Thymus (tissue), 11 donors: ENCODE measurements around the gene MED29. TPM values are rescaled to one million over a fixed set of nuclear protein-coding genes. Genes with fewer than 3 reads are reported as not detected.

Experiments used
- DNase-seq, 9 donors: peaks; one replicate each; pipeline ENCODE4 v3.0.0-alpha.2; 2013; ENCODE audit warnings: low spot score in 9 of 9, low read depth in 6 of 9, missing footprints in 1 of 9
- H3K27ac ChIP-seq, 2 donors: one replicate each; pipeline ENCODE4 v1.5.1; 2013; ENCODE audit warnings: control low read depth in 1 of 2, low read depth in 1 of 2, low read length in 1 of 2, mild to moderate bottlenecking in 1 of 2, moderate library complexity in 1 of 2
- H3K27me3 ChIP-seq, 2 donors: one replicate each; pipeline ENCODE4 v1.5.1; 2013; ENCODE audit warnings: low read length in 1 of 2; ENCODE audit not compliant: control insufficient read depth in 2 of 2, insufficient read depth in 1 of 2
- H3K36me3 ChIP-seq, 2 donors: one replicate each; pipeline ENCODE4 v1.5.1; 2013; ENCODE audit warnings: low read length in 1 of 2, mild to moderate bottlenecking in 1 of 2, moderate library complexity in 1 of 2; ENCODE audit not compliant: control insufficient read depth in 2 of 2, insufficient read depth in 2 of 2
- H3K4me1 ChIP-seq, 2 donors: one replicate each; pipeline ENCODE4 v1.5.1; 2013; ENCODE audit warnings: low read length in 2 of 2; ENCODE audit not compliant: control insufficient read depth in 2 of 2, insufficient read depth in 2 of 2
- H3K4me3 ChIP-seq, 2 donors: one replicate each; pipeline ENCODE4 v1.5.1; 2013; ENCODE audit warnings: low read length in 2 of 2, control low read depth in 1 of 2, mild to moderate bottlenecking in 1 of 2
- H3K9me3 ChIP-seq, 2 donors: one replicate each; pipeline ENCODE4 v1.5.1; 2013; ENCODE audit warnings: low read length in 1 of 2, mild to moderate bottlenecking in 1 of 2; ENCODE audit not compliant: control insufficient read depth in 2 of 2, insufficient read depth in 1 of 2
- WGBS: extraction: QIAGEN DNeasy Blood & Tissue Kit; methylation state at CpG from one replicate; pipeline ENCODE4 v1.1.7; 2013; 5-methylcytosine and 5-hydroxymethylcytosine counted together
- polyA plus RNA-seq: library from polyadenylated mRNA; stranded (reverse); fragments of 200-250 nt; gene quantifications from one replicate; pipeline ENCODE4 v1.2.3, GENCODE V29; 2013
- total RNA-seq: library from RNA; stranded (reverse); fragments of 120-200 nt; gene quantifications from one replicate; pipeline ENCODE4 v1.2.4, GENCODE V29; 2013
- donor health status: healthy.

The MED29 gene
- total and polyA plus RNA-seq, 2 donors, result 15.8 to 27.8 TPM

- no peaks in the 10 kb centered on the region for H3K9me3 ChIP-seq
- peak within 1 kb of the TSS; percentile 86 to 94 for H3K27ac ChIP-seq
- peaks cover 26 to 34% of the 10 kb centered on the region in 2 donors for H3K36me3 ChIP-seq
- peak within 1 kb of the TSS; percentile 76 to 86 for H3K4me3 ChIP-seq
- peak; percentile 83 to 98 (median 95) for DNase-seq
- H3K27me3 ChIP-seq, result peaks cover 0 to 6% of the 10 kb centered on the region in 2 donors
- H3K4me1 ChIP-seq, result peaks cover 11 to 26% of the 10 kb centered on the region in 2 donors
- under 1% methylated on average over 61 of the region's 61 CpGs for WGBS
Observed at GRCh38 chr19:39435499-39436349, 44.5 kb downstream of the MED29 start, which contains the start of gene RPS16. TSS of gene RPS16 (minus strand) at chr19:39435949. CDS start at chr19:39435895, 54 bp downstream.

- Histone ChIP-seq H3K4me1 (peaks cover 11 to 22% of the 10 kb centered on the region in 2 donors), H3K27me3 (peaks cover 0 to 6% of the 10 kb centered on the region in 2 donors), H3K9me3 (no peaks in the 10 kb centered on the region), H3K36me3 (peaks cover 26 to 32% of the 10 kb centered on the region in 2 donors), H3K4me3 (peak overlapping the region; percentile 76 to 86), H3K27ac (peak overlapping the region; percentile 86 to 94)
- DNase-seq, result no peak
- WGBS, result 6% methylated on average over 2 of the region's 2 CpGs
Observed at GRCh38 chr19:39436350-39436716, 45.2 kb downstream of the MED29 start.

- 97% methylated on average over 9 of the region's 9 CpGs for WGBS
- no peak overlapping the region for H3K4me3 ChIP-seq
- H3K4me1 ChIP-seq, result peaks cover 11 to 22% of the 10 kb centered on the region in 2 donors
Observed at GRCh38 chr19:39438270-39438934, 47.2 kb downstream of the MED29 start.

GRCh38 chr19:39444598-39445195, 53.5 kb downstream of the MED29 start:
- DNase-seq, result peak in 1 of 9 donors; percentile 20
- Histone ChIP-seq H3K27me3 (no peaks in the 10 kb centered on the region), H3K36me3 (peaks cover 3 to 4% of the 10 kb centered on the region in 2 donors), H3K9me3 (no peaks in the 10 kb centered on the region), H3K4me3 (peak overlapping the region; percentile 79 to 87), H3K4me1 (peaks cover 18 to 21% of the 10 kb centered on the region in 2 donors), H3K27ac (peak overlapping the region; percentile 96 to 99)
- WGBS, result 7% methylated on average over 17 of the region's 17 CpGs

More at GRCh38 chr19:39438270-39438934, 47.2 kb downstream of the MED29 start:
- Histone ChIP-seq H3K9me3 (no peaks in the 10 kb centered on the region), H3K27me3 (peaks cover 0 to 6% of the 10 kb centered on the region in 2 donors), H3K36me3 (peaks cover 10 to 15% of the 10 kb centered on the region in 2 donors), H3K27ac (no peak overlapping the region)
- no peak for DNase-seq

- WGBS, result under 1% methylated on average over 68 of the region's 68 CpGs
- peak within 1 kb of the TSS; percentile 79 to 87 for H3K4me3 ChIP-seq
- H3K27ac ChIP-seq, result peak within 1 kb of the TSS; percentile 96 to 99
- H3K9me3 ChIP-seq, result no peaks in the 10 kb centered on the region
- H3K36me3 ChIP-seq, result peaks cover 3 to 4% of the 10 kb centered on the region in 2 donors
- no peaks in the 10 kb centered on the region for H3K27me3 ChIP-seq
- peaks cover 18 to 21% of the 10 kb centered on the region in 2 donors for H3K4me1 ChIP-seq
- DNase-seq, result peak; percentile 94 to 99 (median 97)
Observed at GRCh38 chr19:39445196-39446111, 54.3 kb downstream of the MED29 start, which contains the start of gene SUPT5H. TSS of gene SUPT5H (plus strand) at chr19:39445582. CDS start at chr19:39445891, 309 bp downstream.

- Histone ChIP-seq H3K4me1 (peaks cover 18 to 21% of the 10 kb centered on the region in 2 donors), H3K4me3 (peak overlapping the region; percentile 79 to 87), H3K27ac (no peak overlapping the region), H3K27me3 (no peaks in the 10 kb centered on the region), H3K36me3 (peaks cover 6 to 8% of the 10 kb centered on the region in 2 donors), H3K9me3 (no peaks in the 10 kb centered on the region)
- WGBS, result 92% methylated on average over 16 of the region's 16 CpGs
- DNase-seq, result no peak
Observed at GRCh38 chr19:39446365-39447084, 55.3 kb downstream of the MED29 start.

- H3K27me3 ChIP-seq, result no peaks in the 10 kb centered on the region
- peaks cover 18 to 21% of the 10 kb centered on the region in 2 donors for H3K4me1 ChIP-seq
- H3K27ac ChIP-seq, result no peak overlapping the region
- peaks cover 9 to 23% of the 10 kb centered on the region in 2 donors for H3K36me3 ChIP-seq
- no peak overlapping the region for H3K4me3 ChIP-seq
- no peaks in the 10 kb centered on the region for H3K9me3 ChIP-seq
- 62% methylated on average over 3 of the region's 3 CpGs for whole genome bisulfite sequencing
- no peak for DNase-seq
Observed at GRCh38 chr19:39448271-39448670, 57.1 kb downstream of the MED29 start.
